Glomerular visceral epithelial cell (primary cell): Measurements from ENCODE around the gene CERT1.
A peak's percentile ranks its signal among the peaks of the same experiment; 100 is the strongest.

Experiments
- DNase-seq: peaks from one replicate; pipeline ENCODE4 v3.0.0-alpha.2; 2016; ENCODE audit errors: extremely low spot score

Gene CERT1

DNA sequence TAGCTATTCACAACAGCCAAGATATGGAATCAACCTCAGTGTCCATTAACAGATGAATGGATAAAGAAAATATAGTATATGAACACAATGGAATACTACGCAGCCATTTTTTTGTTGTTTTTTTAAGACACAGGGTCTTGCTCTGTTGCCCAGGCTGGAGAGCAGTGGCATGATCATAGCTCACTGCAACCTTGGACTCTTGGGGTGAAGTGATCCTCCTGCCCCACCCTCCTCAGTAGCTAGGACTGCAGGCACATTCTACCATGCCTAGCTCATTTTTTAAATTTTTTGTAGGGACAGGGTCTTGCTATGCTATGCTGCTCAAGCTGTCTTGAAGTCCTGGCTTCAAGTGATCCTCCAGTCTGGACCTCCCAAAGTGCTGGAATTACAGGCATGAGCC is 38.5 kb downstream of the CERT1 start:
- DNase-seq = no peak

DNA sequence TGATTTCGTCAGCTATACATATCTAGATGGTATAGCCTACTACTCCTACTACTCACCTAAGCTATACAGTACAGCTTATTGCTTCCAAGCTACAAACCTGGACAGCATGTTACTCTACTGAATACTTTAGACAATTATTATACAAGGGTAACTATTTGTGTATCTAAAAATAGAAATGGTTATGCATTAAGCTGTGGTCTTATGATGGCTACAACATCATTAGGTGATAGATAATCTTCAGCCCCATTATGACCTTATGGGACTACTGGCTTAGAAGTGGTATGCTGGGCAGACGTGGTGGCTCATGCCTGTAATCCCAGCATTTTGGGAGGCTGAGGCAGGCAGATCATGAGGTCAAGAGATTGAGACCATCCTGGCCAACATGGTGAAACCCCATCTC is 40.2 kb downstream of the CERT1 start:
- DNase-seq = no peak

DNA sequence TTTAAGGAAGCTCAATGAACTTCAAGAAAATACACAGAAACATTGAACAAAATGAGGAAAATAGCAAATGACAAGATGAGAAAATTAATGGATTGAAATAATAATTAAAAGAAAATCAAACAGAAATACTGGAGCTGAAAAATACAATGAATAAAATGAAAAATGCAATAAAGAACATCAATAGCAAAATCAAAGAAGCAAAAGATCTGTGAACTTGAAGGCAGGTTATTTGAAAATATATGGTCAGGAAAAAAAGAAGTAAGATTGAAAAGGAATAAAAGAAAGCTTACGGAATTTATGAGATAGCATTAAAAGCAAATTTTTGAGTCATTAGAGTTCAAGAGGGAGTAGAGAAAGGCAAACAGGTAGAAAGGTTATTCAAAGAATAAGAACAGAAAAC is 42.4 kb downstream of the CERT1 start:
- no peak for DNase-seq

DNA sequence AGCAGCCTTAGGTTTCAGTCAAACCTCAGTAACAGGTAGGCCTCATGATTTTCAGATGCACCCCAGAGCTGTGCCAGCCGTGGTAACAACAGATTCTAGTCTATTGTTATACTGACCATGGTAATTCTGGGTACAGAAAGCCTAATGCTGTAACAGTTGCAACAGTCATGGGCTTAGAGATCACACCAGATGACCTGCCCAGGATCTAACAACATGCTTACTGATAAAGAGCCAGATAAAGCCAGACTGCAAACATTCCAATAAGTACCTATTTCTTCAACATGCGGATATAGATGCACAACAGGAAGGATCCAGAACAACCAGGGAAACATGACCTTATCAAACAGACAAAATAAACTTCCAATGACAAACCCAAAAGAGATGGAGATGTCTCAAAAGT is 42.8 kb downstream of the CERT1 start:
- DNase-seq = no peak

DNA sequence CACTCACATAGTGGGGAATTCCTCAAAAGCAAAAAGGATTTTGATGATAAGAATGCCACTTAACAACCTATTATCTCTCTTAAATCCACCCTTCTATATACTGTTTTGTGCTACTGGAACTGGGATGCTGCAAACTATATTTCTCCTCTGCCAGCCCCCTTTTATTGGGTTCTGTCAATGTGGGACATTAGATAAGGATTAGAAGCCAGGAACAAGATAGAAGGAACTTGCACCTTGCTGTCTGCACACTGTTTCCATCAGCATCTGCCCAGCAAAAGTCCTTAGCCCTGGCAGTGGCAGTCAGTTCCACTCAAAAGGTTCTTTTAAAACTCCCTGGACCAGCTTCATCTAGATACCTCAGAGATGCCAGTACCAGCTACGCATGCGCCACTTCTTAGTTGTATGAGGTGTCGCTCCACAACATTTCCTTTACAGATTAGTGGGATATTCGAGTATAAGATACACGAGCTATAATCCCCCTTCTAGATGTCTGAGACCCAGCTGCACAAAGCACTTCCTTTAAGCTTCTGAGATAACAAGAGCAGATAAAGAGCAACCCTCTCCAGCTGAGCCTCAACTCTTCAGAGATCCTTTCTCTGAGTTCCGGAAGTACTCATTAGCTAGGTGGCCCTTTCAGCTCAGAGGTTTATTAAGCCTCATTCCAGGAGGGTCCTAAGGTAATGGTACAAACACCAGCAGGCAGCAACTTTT is 45.3 kb downstream of the CERT1 start:
- no peak for DNase-seq

DNA sequence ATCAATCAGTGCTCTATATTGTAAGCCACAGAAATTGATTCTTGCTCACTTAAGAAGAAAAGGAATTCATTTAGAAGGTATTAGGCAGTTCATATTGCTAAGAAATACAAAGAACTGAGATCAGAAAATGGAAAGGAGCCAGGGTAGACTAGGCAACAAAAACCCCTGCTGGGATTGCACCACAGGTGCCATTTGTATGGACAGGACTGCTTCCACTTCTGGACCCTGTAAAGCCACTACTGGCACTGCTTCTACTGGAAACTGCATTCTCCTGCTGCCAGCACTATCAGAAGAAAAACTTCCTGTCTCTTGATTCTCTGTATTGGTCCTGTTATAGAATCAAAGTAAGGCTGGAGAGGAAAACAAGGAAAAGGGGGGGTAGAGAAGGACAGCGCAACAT is 45.9 kb downstream of the CERT1 start:
- DNase-seq = no peak

DNA sequence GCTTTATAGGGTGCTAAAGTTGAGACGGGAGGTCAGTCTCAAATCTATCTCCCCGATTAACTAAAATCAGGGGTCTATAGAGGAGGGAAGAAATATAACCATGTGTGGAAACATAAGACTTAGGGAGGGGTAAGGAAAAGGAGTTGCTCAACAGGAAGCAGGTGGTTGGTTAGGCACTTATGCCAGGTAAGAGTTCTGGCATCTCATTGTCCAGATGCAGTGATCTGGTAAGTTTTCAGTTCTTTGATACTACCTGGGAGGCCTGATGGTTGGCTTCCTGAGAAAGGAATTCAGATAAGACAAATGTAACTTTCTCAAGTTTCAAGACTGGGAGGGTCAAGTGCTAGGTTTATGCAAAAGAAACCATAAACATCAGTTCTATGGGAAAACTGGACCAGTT is 47.7 kb downstream of the CERT1 start:
- DNase-seq = peak; percentile 11

DNA sequence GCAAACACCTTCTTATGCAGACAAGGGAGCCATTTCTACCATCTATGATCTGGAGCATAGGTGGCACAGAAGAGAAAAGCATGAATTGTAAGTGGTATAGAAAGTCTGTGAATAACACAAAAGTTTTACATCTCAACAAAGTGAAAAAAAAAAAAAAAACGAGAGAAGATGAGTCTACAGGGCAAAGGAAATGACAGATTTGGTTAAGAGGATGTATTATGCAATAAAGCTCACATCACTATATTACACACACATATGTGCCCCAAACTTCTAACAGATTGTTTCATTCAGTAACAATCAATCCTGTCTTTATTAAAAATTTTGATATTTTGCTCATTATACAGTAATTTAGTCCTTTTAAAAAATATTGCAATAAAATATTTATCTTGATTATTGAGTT is 49.8 kb downstream of the CERT1 start:
- no peak for DNase-seq

DNA sequence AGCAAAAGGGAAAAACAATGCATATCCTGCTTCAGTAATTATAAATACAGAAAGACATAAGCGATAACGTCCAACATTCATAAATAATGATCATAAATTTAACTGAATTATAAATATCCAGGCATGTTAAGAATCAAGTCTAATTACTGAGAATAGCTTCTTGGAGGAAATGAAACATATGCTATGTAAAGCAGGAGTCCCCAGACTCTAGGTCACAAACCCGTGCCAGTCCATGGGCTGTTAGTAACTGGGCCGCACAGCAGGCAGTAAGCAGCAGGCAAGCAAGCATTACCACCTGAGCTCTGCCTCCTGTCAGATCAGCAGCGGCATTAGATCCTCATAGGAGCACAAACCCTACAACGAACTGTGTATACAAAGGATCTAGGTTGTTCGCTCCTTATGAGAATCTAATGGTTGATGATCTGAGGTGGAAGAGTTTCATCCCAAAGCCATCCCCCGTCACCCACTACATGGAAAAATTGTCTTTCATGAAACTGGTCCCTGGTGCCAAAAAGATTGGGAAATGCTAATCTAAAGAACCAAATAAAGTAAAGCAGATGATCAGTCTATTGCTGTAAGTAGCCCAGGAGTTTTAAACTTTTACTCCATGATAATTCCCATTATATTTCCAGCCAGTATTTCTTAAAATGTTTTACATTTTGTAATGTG is 50.4 kb downstream of the CERT1 start:
- DNase-seq = no peak

DNA sequence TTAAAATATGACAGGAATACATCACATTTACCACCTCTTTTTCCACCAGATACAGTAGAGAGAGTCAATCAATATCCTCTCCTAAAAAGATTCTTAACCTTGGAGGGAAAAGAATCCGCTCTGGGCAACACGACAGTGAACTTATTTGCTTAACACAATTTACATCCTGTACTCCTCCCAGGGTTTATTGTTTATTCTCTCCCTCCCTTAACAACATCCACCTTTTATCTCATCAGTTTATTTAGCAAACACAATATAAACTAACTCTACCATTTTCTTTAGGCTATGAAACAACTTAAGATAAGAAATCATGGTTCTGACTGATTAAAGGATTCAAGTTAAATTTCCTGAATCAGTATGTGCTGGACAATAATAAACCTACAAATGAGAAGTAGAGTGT is 50.9 kb downstream of the CERT1 start:
- no peak for DNase-seq

DNA sequence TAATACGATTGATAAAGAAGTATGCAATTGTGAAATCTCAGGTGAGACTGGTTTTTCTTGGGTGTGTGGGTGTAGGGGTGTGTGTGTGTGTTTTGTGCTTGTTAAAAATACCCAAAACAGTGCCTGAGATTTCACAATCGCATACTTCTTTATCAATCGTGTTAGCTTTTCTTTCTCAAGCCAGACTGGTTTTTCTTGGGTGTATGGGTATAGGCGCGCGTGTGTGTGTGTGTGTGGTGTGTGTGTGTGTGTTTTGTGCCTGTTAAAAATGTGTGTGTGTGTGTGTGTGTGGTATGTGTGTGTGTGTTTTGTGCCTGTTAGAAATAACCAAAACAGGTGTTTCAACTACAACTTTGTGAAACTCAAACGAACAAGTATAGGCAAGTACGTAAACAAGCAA is 53.7 kb downstream of the CERT1 start:
- no peak for DNase-seq

DNA sequence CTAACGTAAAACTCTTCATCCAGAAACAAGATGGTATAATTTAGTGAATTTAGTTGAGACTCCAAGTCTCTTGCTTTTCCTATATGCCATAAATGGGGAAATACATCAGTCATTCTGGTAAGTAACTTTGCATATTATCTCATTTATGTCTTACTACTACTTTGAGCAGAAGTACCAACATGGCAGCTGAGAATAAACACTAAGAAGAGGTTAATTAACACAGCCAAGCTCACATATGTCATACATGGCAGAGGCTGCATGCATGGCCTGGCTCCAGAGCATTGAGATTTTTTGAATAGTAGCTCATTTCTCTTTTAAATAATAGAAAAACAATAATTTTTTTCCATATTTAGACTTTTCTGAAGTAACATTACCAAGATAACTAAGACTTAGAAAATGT is 54.3 kb downstream of the CERT1 start:
- no peak for DNase-seq

DNA sequence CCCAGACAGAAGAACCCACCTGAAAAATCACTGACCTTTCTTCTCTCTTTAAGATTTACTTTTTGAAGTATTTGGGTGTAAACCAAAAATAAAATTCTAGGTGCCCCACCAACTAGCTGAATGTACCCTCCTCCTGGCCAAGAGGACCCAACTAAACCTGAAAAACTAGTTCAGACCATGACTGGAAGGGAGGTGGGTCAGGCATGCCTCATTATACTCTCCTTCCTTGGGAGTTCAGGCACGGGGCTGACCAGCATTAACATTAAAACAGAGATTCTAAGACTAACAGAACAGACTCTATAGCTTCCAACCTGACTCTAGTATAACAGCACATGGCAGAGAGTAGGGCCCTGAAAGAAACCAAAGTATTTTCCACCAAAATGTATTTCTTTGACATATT is 61.4 kb downstream of the CERT1 start:
- DNase-seq = no peak

DNA sequence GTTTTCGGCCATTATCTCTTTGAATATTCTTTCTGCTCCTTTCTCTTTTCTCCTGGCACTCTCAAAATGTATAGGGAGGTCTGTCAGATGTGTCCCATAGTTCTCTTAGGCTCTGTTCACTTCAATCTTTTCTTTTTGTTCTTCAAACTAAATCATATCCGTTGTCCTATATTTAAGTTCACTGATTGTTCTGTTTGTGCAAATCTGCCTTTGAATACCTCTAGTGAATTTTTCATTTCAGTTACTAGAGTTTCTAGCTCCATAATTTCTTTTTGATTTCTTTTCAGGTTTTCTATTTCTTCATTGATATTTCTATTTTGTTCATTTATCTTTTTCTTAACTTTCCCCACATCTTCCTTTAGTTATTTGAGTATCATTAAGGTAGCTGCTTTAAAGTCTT is 65.4 kb downstream of the CERT1 start:
- no peak for DNase-seq

DNA sequence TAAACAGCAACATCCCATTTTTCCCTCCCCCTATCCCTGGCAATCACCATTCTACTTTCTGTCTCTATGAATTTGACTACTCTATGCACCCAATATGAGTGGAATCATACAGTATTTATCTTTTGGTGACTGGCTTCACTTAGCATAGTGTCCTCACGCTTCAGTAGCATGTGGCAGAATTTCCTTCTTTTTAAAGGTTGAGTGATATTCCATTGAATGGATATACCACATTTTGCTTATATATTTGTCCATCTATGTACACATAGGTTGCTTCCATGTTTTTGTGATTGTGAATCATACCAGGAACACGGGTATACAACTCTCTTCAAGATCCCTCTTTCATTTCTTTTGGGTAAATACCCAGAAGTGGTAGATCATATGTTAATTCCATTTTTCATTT is 69.9 kb downstream of the CERT1 start:
- no peak for DNase-seq

DNA sequence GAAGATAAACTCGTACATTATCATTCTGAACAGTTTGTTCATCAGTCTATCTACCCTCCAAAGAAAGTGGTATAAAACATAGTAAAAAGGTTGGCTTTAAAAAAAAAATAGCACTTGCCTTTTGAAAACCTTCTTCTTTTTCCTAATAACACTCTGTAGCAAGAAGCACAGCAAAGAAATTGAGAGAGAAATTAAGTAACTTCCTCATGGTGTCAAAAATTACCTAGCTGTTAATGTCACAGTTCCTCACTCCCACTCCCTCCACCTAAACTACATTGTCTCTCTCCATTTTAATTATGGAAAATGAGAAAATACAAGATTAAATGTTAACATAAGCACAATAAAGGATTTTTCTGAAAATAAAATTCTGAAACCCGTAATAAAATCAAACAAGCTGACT is 72.2 kb downstream of the CERT1 start:
- no peak for DNase-seq

DNA sequence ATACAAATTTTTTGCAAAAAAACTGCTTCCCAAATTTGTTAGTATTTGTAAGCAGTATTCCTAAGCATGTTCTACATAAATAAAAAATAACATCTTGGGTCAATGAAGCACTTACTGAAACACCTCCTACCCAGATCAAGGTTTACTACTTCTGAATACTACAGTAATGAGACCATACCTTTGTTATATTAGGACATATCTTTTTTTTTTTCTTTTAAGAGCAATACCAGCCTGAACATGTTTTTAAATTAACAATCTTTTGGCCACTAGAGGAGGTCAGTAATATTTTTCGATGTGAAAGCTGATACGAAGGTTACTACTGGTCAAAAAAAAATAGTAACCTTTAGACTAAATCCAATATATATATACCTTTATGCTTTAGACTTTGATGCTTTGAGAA is 72.7 kb downstream of the CERT1 start:
- no peak for DNase-seq

DNA sequence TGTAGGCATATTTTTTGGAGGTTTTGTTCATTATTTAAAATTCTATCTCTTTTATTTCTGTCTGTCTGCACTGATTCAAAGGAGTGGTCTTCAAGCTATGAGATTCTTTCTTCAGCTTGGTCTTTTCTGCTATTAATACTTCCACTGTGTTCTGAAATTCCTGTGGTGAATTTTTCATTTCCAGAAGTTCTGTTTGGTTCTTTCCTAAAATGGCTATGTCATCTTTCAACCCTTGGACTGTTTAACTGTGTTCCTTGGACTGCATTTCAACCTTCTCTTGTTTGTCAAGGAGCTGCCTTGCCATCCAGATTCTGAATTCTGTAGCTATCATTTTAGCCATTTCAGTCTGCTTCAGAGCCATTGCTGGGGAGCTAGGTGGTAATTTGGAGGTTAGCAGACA is 76.3 kb downstream of the CERT1 start:
- DNase-seq = no peak

DNA sequence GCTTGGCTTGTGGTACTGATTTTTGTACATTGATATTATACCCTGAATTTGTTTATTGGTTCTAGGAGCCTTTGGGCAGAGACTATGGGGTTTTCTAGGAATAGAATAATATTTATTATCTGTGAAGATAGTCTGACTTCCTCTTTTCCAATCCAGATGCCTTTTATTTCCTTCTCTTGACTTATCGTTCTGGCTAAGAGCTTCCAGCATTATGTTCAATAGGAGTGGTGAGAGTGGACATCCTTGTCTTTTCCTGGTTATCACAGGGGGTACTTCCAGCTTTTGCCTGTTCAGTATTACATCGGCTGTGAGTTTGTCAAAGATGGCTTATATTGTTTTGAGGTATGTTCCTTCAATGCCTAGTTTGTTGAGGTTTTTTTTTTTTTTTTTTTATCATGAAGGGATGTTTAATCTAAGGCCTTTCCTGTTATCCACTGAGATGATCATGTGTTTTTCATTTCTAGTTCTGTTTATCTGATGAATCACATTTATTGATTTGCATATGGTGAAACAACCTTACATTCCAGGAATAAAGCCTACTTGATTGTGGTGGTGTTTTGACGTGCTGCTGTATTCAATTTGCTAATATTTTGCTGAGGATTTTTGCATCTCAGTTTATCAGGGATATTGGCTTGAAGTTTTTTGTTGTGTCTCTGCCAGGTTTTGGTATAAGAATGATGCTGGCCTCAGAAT is 77.5 kb downstream of the CERT1 start:
- no peak for DNase-seq

DNA sequence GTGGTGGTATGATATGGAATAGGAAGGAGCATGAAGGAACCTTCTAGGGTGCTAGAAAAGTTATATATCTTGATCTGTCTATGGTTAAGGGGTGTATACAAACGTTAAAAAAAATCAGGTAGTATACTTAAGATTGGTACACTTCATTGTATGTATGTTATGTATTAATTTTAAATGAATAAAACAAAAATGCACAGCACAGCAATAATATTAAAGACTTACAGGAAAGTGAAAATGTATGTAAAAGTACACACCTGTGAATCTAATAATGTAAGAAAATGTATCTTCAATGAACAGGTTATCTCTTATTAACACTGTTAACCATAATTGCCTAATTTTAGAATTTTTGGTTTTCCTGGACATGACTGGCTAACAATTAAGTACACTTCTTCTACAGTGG is 97.2 kb downstream of the CERT1 start:
- DNase-seq = no peak

DNA sequence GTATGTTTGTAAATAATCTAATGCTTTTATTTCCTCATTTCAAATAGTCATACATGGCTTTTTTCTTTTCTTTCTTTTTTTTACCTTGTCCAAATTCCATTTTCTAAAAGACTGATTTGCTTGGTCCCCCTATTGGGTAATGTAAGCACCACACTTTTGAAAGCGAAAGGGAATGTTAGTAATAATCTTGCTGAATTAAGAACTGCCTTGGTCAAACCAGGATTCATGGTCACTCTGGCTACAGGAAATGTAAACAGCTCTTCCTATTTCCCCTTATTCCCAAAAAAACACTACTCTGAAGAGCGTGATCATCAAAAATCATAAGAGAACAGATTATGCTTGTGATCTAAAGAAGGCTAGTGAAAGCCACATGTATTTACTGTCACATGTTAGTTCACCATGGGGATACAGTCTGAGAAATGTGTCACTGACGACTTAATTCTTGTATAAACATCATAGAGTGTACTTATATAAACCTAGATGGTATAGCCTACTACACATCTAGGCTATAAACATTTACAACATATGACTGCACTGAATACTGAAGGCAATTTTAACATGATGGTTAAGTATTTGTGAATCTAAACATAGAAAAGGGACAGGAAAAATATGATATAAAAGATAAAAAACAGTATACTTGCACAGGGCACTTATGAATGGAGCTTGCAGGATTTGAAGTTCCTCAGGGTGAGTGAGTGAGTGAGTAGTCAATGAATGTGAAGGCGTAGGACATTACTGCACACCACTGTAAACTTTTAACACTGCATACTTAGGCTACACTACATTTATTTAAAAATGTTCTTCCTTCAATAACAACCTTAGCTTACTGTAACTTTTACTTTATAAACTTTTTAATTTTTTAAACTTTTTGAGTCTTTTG is 99.1 kb downstream of the CERT1 start:
- peak; percentile 32 for DNase-seq

DNA sequence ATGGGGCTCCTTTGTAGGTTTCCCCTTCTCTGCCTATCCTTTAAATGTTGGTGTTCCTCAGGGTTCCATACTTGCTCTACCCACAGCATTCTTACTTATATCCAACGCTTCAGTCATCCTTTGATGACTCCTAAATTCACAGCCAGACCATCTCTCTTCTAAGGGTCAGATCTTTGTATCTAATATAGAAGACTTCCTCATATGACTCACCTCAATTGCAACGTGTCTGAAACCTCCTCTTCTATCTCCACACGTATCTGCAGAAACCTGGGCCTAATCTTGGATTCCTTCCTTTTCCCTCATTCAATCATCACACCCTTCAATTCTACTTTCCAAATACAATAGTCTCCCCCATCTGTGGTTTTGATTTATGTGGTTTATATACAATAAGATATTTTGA is 106.1 kb downstream of the CERT1 start:
- peak; percentile 29 for DNase-seq
